Astrocyte (in vitro differentiated cells and primary cell): Measurements from ENCODE around the gene DCAF5. TPM values are rescaled to one million over a fixed set of nuclear protein-coding genes. Genes with fewer than 3 reads are reported as not detected.

Experiments
- DNase-seq: peaks from one replicate; pipeline ENCODE4 v3.0.0-alpha.2; 2010; ENCODE audit warnings: low read depth
- FAIRE-seq: peaks from 2 replicates; lab custom pipeline; 2011; peaks lifted over from hg19 to GRCh38; lab: Jason Lieb, UNC
- H2AFZ ChIP-seq: 2 replicates; pipeline ENCODE4 v1.6.0; 2012; ENCODE audit warnings: low read depth, low read length, inconsistent platforms
- H3K27ac ChIP-seq: 2 replicates; pipeline ENCODE4 v1.5.1; 2011; ENCODE audit warnings: low read depth, low read length, inconsistent platforms
- H3K27me3 ChIP-seq: 2 replicates; pipeline ENCODE4 v1.6.0; 2011; ENCODE audit warnings: low read length, inconsistent platforms; ENCODE audit not compliant: insufficient read depth
- H3K36me3 ChIP-seq: 2 replicates; pipeline ENCODE4 v1.5.1; 2011; ENCODE audit warnings: low read length, inconsistent platforms; ENCODE audit not compliant: insufficient read depth
- H3K4me1 ChIP-seq: 2 replicates; pipeline ENCODE4 v1.5.1; 2011; ENCODE audit warnings: low read length, inconsistent platforms; ENCODE audit not compliant: insufficient read depth
- H3K4me2 ChIP-seq: 2 replicates; pipeline ENCODE4 v1.6.0; 2012; ENCODE audit warnings: low read length, inconsistent platforms
- H3K4me3 ChIP-seq: 2 replicates; pipeline ENCODE4 v1.5.1; 2011; ENCODE audit warnings: low read depth, mild to moderate bottlenecking, low read length, inconsistent platforms; ENCODE audit not compliant: insufficient read depth
- H3K79me2 ChIP-seq: 2 replicates; pipeline ENCODE4 v1.6.0; 2012; ENCODE audit warnings: mild to moderate bottlenecking, low read length, inconsistent platforms; ENCODE audit not compliant: insufficient read depth
- H3K9ac ChIP-seq: 2 replicates; pipeline ENCODE4 v1.6.0; 2012; ENCODE audit warnings: mild to moderate bottlenecking, low read length, inconsistent platforms
- H3K9me3 ChIP-seq: 2 replicates; pipeline ENCODE4 v1.5.1; 2012; ENCODE audit warnings: low read depth, mild to moderate bottlenecking, low read length, inconsistent platforms; ENCODE audit not compliant: insufficient read depth
- H4K20me1 ChIP-seq: 2 replicates; pipeline ENCODE4 v1.6.0; 2012; ENCODE audit warnings: low read length, inconsistent platforms; ENCODE audit not compliant: insufficient read depth
- H3K27ac Mint-ChIP-seq: one replicate; pipeline ENCODE4 v1.8.0; 2021; ENCODE audit warnings: mild to moderate bottlenecking, mixed read lengths; ENCODE audit not compliant: unreplicated experiment
- H3K27me3 Mint-ChIP-seq: one replicate; pipeline ENCODE4 v1.8.0; 2021; ENCODE audit warnings: low read depth, mixed read lengths; ENCODE audit not compliant: unreplicated experiment
- H3K36me3 Mint-ChIP-seq: one replicate; pipeline ENCODE4 v1.8.0; 2021; ENCODE audit warnings: low read depth, mixed read lengths; ENCODE audit not compliant: unreplicated experiment
- H3K4me1 Mint-ChIP-seq: one replicate; pipeline ENCODE4 v1.8.0; 2021; ENCODE audit warnings: low read depth, mixed read lengths; ENCODE audit not compliant: unreplicated experiment
- H3K4me3 Mint-ChIP-seq: one replicate; pipeline ENCODE4 v1.8.0; 2021; ENCODE audit warnings: mild to moderate bottlenecking, moderate library complexity, mixed read lengths; ENCODE audit not compliant: unreplicated experiment
- H3K9me3 Mint-ChIP-seq: one replicate; pipeline ENCODE4 v1.8.0; 2021; ENCODE audit warnings: mild to moderate bottlenecking, mixed read lengths; ENCODE audit not compliant: unreplicated experiment
- CTCF ChIP-seq: IDR thresholded peaks from 2 replicates; pipeline ENCODE4 v1.5.1; 2011; ENCODE audit warnings: low read depth, mild to moderate bottlenecking, inconsistent platforms, low read length, moderate library complexity; ENCODE audit not compliant: insufficient read depth
- EZH2 ChIP-seq: IDR thresholded peaks from 2 replicates; pipeline ENCODE4 v1.6.1; 2012; ENCODE audit warnings: mild to moderate bottlenecking, low read length, inconsistent platforms; ENCODE audit not compliant: insufficient read depth
- total RNA-seq: library from RNA; stranded (reverse); gene quantifications from 2 replicates; pipeline ENCODE4 v1.2.1, GENCODE V29; 2021

Gene DCAF5
- total RNA-seq, 1 donor from 2014 or later: 54.6 TPM

GRCh38 chr14:69156224-69156623 lies 3.3 kb upstream of the DCAF5 start:
- H3K9me3 Mint-ChIP-seq: no peaks in the 10 kb centered on the region

GRCh38 chr14:69154779-69155178 lies 1.9 kb upstream of the DCAF5 start:
- no peaks in the 10 kb centered on the region for H3K9me3 Mint-ChIP-seq
- TF ChIP-seq EZH2 (no peak), CTCF (no peak)
- Histone ChIP-seq H2AFZ (no peak overlapping the region), H4K20me1 (peaks cover 15% of the 10 kb centered on the region), H3K27me3 (peaks cover 2% of the 10 kb centered on the region), H3K4me2 (no peak overlapping the region), H3K4me3 (no peak overlapping the region), H3K36me3 (no peaks in the 10 kb centered on the region), H3K79me2 (peaks cover 26% of the 10 kb centered on the region), H3K4me1 (peaks cover 11% of the 10 kb centered on the region), H3K9ac (no peak overlapping the region), H3K27ac (no peak overlapping the region), H3K9me3 (no peaks in the 10 kb centered on the region)
- H3K27me3 Mint-ChIP-seq: no peaks in the 10 kb centered on the region
- no peak overlapping the region for H3K27ac Mint-ChIP-seq
- H3K36me3 Mint-ChIP-seq: no peaks in the 10 kb centered on the region
- H3K4me3 Mint-ChIP-seq: peak overlapping the region; percentile 62
- FAIRE-seq (no peak), DNase-seq (peak; percentile 22)
- H3K4me1 Mint-ChIP-seq: peaks cover 16% of the 10 kb centered on the region

More at GRCh38 chr14:69156224-69156623, 3.3 kb upstream of the DCAF5 start:
- Histone ChIP-seq H3K27ac (no peak overlapping the region), H3K4me2 (no peak overlapping the region), H3K9me3 (no peaks in the 10 kb centered on the region), H3K4me1 (peaks cover 4% of the 10 kb centered on the region), H3K36me3 (no peaks in the 10 kb centered on the region), H3K27me3 (peaks cover 2% of the 10 kb centered on the region), H3K4me3 (no peak overlapping the region), H2AFZ (no peak overlapping the region), H4K20me1 (peaks cover under 1% of the 10 kb centered on the region), H3K9ac (no peak overlapping the region), H3K79me2 (peaks cover 12% of the 10 kb centered on the region)
- no peak overlapping the region for H3K27ac Mint-ChIP-seq
- DNase-seq: no peak
- H3K4me3 Mint-ChIP-seq: no peak overlapping the region
- peaks cover 7% of the 10 kb centered on the region for H3K4me1 Mint-ChIP-seq
- no peak for FAIRE-seq
- H3K27me3 Mint-ChIP-seq: no peaks in the 10 kb centered on the region
- TF ChIP-seq CTCF (no peak), EZH2 (no peak)
- H3K36me3 Mint-ChIP-seq: no peaks in the 10 kb centered on the region

- Histone ChIP-seq H3K79me2 (peaks cover 35% of the 10 kb centered on the region), H3K36me3 (no peaks in the 10 kb centered on the region), H3K9ac (peak overlapping the region; percentile 92), H4K20me1 (peaks cover 24% of the 10 kb centered on the region), H3K27me3 (peaks cover under 1% of the 10 kb centered on the region), H2AFZ (peak overlapping the region; percentile 68), H3K4me1 (peaks cover 17% of the 10 kb centered on the region), H3K27ac (no peak overlapping the region), H3K4me2 (peak overlapping the region; percentile 82), H3K4me3 (peak overlapping the region; percentile 85), H3K9me3 (no peaks in the 10 kb centered on the region)
- peak overlapping the region; percentile 72 for H3K27ac Mint-ChIP-seq
- H3K27me3 Mint-ChIP-seq: no peaks in the 10 kb centered on the region
- peak; percentile 29 for DNase-seq
- no peak for FAIRE-seq
- H3K9me3 Mint-ChIP-seq: no peaks in the 10 kb centered on the region
- TF ChIP-seq CTCF (no peak), EZH2 (no peak)
- H3K4me1 Mint-ChIP-seq: peaks cover 25% of the 10 kb centered on the region
- peak overlapping the region; percentile 95 for H3K4me3 Mint-ChIP-seq
- peaks cover under 1% of the 10 kb centered on the region for H3K36me3 Mint-ChIP-seq
These were observed 953 bp upstream of the DCAF5 start for GRCh38 chr14:69153873-69154270.
